Bronchial epithelial cell (primary cell): ENCODE results near the gene LRIT1. TPM values are rescaled to one million over a fixed set of nuclear protein-coding genes. Genes with fewer than 3 reads are reported as not detected.
A peak's percentile ranks its signal among the peaks of the same experiment; 100 is the strongest.

Experiments used
- DNase-seq: peaks from one replicate; pipeline ENCODE4 v3.0.0-alpha.2; 2010; ENCODE audit warnings: low read depth
- FAIRE-seq: peaks from 2 replicates; lab custom pipeline; 2011; peaks lifted over from hg19 to GRCh38; lab: Jason Lieb, UNC
- H3K27me3 ChIP-seq: 2 replicates; pipeline ENCODE4 v1.5.1; 2011; ENCODE audit warnings: low read length; ENCODE audit not compliant: control insufficient read depth, insufficient read depth
- H3K36me3 ChIP-seq: 2 replicates; pipeline ENCODE4 v1.5.1; 2011; ENCODE audit warnings: low read length; ENCODE audit not compliant: control insufficient read depth, insufficient read depth
- H3K4me3 ChIP-seq: 2 replicates; pipeline ENCODE4 v1.5.1; 2011; ENCODE audit warnings: mild to moderate bottlenecking, low read depth, low read length, control low read depth
- CTCF ChIP-seq: IDR thresholded peaks from 2 replicates; pipeline ENCODE4 v1.5.1; 2011; ENCODE audit warnings: mild to moderate bottlenecking, moderate library complexity, low read length, control low read depth, inconsistent platforms; ENCODE audit not compliant: insufficient read depth, severe bottlenecking
- total RNA-seq: library from RNA; depleted of rRNA; stranded (reverse); fragments of >200 nt; gene quantifications from 2 replicates; pipeline ENCODE4 v1.2.1, GENCODE V29; 2014

Gene LRIT1
- total RNA-seq, 1 donor from 2014 or later: not detected

GRCh38 chr10:84196941-84197340, 44.4 kb downstream of the LRIT1 start:
- Histone ChIP-seq H3K36me3 (peaks cover 1% of the 10 kb centered on the region), H3K4me3 (no peak overlapping the region), H3K27me3 (peaks cover 1% of the 10 kb centered on the region)
- FAIRE-seq (peak; percentile 64), DNase-seq (no peak)
- TF ChIP-seq CTCF: no peak

GRCh38 chr10:84196083-84196482, 45.3 kb downstream of the LRIT1 start:
- no peak for TF ChIP-seq CTCF
- peaks cover 1% of the 10 kb centered on the region for H3K36me3 ChIP-seq
- FAIRE-seq (no peak), DNase-seq (no peak)
- no peak overlapping the region for H3K4me3 ChIP-seq
- peaks cover 1% of the 10 kb centered on the region for H3K27me3 ChIP-seq

- H3K4me3 ChIP-seq: peak overlapping the region; percentile 44
- no peak for DNase-seq
- no peaks in the 10 kb centered on the region for H3K36me3 ChIP-seq
- no peak for FAIRE-seq
- TF ChIP-seq CTCF: no peak
- peaks cover 1% of the 10 kb centered on the region for H3K27me3 ChIP-seq
These were observed 46.1 kb downstream of the LRIT1 start for GRCh38 chr10:84195044-84195830.

- H3K27me3 ChIP-seq: peaks cover 1% of the 10 kb centered on the region
- no peaks in the 10 kb centered on the region for H3K36me3 ChIP-seq
- peak; percentile 39 for DNase-seq
- H3K4me3 ChIP-seq: peak within 1 kb of the TSS; percentile 44
- no peak for FAIRE-seq
- TF ChIP-seq CTCF: no peak
These were observed 46.8 kb downstream of the LRIT1 start, which contains the start of gene CDHR1 for GRCh38 chr10:84194424-84195043. Gene CDHR1 (plus strand): TSS chr10:84194537. CDS start chr10:84194761, 224 bp downstream.

GRCh38 chr10:84193846-84194423, 47.4 kb downstream of the LRIT1 start:
- TF ChIP-seq CTCF: no peak
- Histone ChIP-seq H3K27me3 (peaks cover 1% of the 10 kb centered on the region), H3K4me3 (peak overlapping the region; percentile 44), H3K36me3 (no peaks in the 10 kb centered on the region)
- DNase-seq (peak; percentile 4), FAIRE-seq (no peak)
